GM18861 (cell line): ENCODE data around the gene MYO1G.

ENCODE experiments used
- ATAC-seq: cut with Tn5 transposase; IDR thresholded peaks from one replicate; pipeline ENCODE4 v1.9.1; 2021; ENCODE audit not compliant: unreplicated experiment

MYO1G gene

GRCh38 chr7:44967571-44968446, 11.0 kb downstream of the MYO1G start:
- no peak for ATAC-seq

- no peak for ATAC-seq
These were observed 11.9 kb downstream of the MYO1G start for GRCh38 chr7:44966731-44967538.

- ATAC-seq = no peak
These were observed 12.7 kb downstream of the MYO1G start for GRCh38 chr7:44965937-44966730.

- ATAC-seq = no peak
These were observed 13.3 kb downstream of the MYO1G start for GRCh38 chr7:44965441-44965903.

- no peak for ATAC-seq
These were observed 13.9 kb downstream of the MYO1G start for GRCh38 chr7:44964831-44965440.

GRCh38 chr7:44964384-44964830, 14.4 kb downstream of the MYO1G start:
- no peak for ATAC-seq

GRCh38 chr7:44963364-44964290, 15.2 kb downstream of the MYO1G start:
- ATAC-seq = no peak

GRCh38 chr7:44962483-44963251, 16.1 kb downstream of the MYO1G start:
- no peak for ATAC-seq

GRCh38 chr7:44961844-44962482, 16.9 kb downstream of the MYO1G start:
- ATAC-seq = no peak

GRCh38 chr7:44960011-44960580, 18.7 kb downstream of the MYO1G start:
- ATAC-seq = no peak

GRCh38 chr7:44959433-44959951, 19.3 kb downstream of the MYO1G start:
- no peak for ATAC-seq

- ATAC-seq = no peak
These were observed 20.0 kb downstream of the MYO1G start for GRCh38 chr7:44958645-44959344.

- no peak for ATAC-seq
These were observed 22.6 kb downstream of the MYO1G start for GRCh38 chr7:44956157-44956766.

- no peak for ATAC-seq
These were observed 23.1 kb downstream of the MYO1G start for GRCh38 chr7:44955733-44956132.

- ATAC-seq = no peak
These were observed 25.7 kb downstream of the MYO1G start for GRCh38 chr7:44953156-44953555.

- no peak for ATAC-seq
These were observed 29.5 kb downstream of the MYO1G start for GRCh38 chr7:44949303-44949702.

GRCh38 chr7:44945479-44945878, 33.3 kb downstream of the MYO1G start:
- ATAC-seq = no peak
